Osteocyte (in vitro differentiated cells): Measurements from ENCODE around the gene ETV5. TPM values are rescaled to one million over a fixed set of nuclear protein-coding genes. Genes with fewer than 3 reads are reported as not detected.
A peak's percentile ranks its signal among the peaks of the same experiment; 100 is the strongest.

Experiments used
- DNase-seq: peaks from one replicate; pipeline ENCODE4 v3.0.0; 2021; ENCODE audit warnings: mixed read lengths; ENCODE audit not compliant: unreplicated experiment; ENCODE audit errors: extremely low spot score
- H3K27ac Mint-ChIP-seq: one replicate; pipeline ENCODE4 v1.8.0; 2021; ENCODE audit warnings: mild to moderate bottlenecking, mixed read lengths; ENCODE audit not compliant: unreplicated experiment
- H3K27me3 Mint-ChIP-seq: one replicate; pipeline ENCODE4 v1.8.0; 2021; ENCODE audit warnings: mixed read lengths; ENCODE audit not compliant: unreplicated experiment
- H3K36me3 Mint-ChIP-seq: one replicate; pipeline ENCODE4 v1.8.0; 2021; ENCODE audit warnings: mixed read lengths; ENCODE audit not compliant: unreplicated experiment
- H3K4me1 Mint-ChIP-seq: one replicate; pipeline ENCODE4 v1.8.0; 2021; ENCODE audit warnings: mixed read lengths; ENCODE audit not compliant: unreplicated experiment
- H3K4me3 Mint-ChIP-seq: one replicate; pipeline ENCODE4 v1.8.0; 2021; ENCODE audit warnings: mild to moderate bottlenecking, moderate library complexity, mixed read lengths; ENCODE audit not compliant: unreplicated experiment
- H3K9me3 Mint-ChIP-seq: one replicate; pipeline ENCODE4 v1.8.0; 2021; ENCODE audit warnings: mixed read lengths; ENCODE audit not compliant: unreplicated experiment
- total RNA-seq: library from RNA; stranded (reverse); gene quantifications from 2 replicates; pipeline ENCODE4 v1.2.1, GENCODE V29; 2021
- TF ChIP-seq, protein P1 (sequence below): fragments of 200-600 bp; sonication (generic); IDR thresholded peaks from 2 replicates; pipeline ENCODE4 v1.5.0; 2021; ENCODE audit warnings: antibody characterized with exemption, mild to moderate bottlenecking, moderate library complexity

The ETV5 gene
- total RNA-seq, 1 donor from 2014 or later: 63.6 TPM

DNA sequence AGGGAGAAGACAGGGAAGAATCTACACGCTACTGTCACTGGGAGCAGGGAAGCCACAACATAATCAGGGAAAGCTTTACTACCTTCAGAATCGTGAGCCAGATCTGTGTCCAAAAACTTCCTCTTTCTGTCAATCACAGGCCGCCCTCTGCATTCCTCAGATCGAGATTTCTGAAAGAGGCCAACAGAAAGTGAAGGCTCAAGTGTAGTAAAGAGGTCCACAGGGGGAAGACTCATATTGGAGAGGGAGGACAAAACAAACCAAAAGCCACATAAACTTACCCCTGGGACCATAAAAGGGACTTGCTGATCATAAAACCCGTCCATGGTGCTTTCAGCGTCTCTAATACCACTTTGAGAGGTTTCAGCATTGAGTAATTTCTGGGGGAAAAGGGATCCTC, 3.3 kb downstream of the ETV5 start:
- H3K27ac Mint-ChIP-seq: peak overlapping the region; percentile 52
- H3K36me3 Mint-ChIP-seq: peaks cover 8% of the 10 kb centered on the region
- no peaks in the 10 kb centered on the region for H3K9me3 Mint-ChIP-seq
- TF ChIP-seq, protein P1, sequence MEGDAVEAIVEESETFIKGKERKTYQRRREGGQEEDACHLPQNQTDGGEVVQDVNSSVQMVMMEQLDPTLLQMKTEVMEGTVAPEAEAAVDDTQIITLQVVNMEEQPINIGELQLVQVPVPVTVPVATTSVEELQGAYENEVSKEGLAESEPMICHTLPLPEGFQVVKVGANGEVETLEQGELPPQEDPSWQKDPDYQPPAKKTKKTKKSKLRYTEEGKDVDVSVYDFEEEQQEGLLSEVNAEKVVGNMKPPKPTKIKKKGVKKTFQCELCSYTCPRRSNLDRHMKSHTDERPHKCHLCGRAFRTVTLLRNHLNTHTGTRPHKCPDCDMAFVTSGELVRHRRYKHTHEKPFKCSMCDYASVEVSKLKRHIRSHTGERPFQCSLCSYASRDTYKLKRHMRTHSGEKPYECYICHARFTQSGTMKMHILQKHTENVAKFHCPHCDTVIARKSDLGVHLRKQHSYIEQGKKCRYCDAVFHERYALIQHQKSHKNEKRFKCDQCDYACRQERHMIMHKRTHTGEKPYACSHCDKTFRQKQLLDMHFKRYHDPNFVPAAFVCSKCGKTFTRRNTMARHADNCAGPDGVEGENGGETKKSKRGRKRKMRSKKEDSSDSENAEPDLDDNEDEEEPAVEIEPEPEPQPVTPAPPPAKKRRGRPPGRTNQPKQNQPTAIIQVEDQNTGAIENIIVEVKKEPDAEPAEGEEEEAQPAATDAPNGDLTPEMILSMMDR: no peak
- DNase-seq: no peak
- no peaks in the 10 kb centered on the region for H3K27me3 Mint-ChIP-seq
- H3K4me3 Mint-ChIP-seq: peak overlapping the region; percentile 19
- peaks cover 50% of the 10 kb centered on the region for H3K4me1 Mint-ChIP-seq

DNA sequence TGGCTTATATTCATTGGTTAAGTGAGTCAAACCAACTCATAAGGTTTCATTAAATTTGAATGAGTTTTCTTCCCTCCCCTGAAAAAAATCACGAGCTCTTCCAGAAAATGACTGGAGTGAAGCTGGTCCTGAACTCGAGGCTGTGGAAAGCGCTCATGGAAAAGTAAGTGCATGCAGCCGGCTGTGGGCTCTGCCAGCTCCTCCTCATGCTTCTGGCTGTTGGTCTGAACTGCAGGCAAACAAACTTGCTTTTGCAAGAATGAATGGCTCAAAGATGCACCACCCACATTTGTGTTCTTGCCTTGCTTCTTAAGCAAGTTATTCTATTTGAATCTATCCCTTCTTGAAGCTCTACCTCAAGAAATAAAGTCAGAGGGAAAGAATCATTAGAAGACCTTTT, 6.2 kb downstream of the ETV5 start:
- peaks cover 66% of the 10 kb centered on the region for H3K4me1 Mint-ChIP-seq
- peak overlapping the region; percentile 25 for H3K27ac Mint-ChIP-seq
- peaks cover 8% of the 10 kb centered on the region for H3K36me3 Mint-ChIP-seq
- TF ChIP-seq, protein P1: no peak
- no peaks in the 10 kb centered on the region for H3K27me3 Mint-ChIP-seq
- H3K9me3 Mint-ChIP-seq: no peaks in the 10 kb centered on the region
- no peak for DNase-seq
- no peak overlapping the region for H3K4me3 Mint-ChIP-seq

DNA sequence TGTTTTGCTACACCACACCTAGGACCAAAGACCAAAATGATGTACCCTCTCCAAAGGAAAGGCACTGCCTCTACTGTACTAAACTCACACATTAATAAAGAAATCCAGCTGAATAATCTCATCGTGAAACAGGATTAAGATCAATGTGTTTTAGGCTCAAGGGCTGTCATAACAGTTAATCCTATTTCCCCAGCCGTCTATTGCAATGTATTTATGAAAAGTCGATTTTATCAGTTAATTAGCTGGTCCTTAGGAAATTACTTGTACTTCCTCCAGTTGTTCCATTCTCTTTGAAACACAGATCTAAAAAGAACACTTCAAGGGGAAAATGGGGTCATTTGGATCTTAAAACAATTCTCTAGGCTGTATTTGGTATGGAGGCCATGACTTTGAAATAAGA, 8.5 kb downstream of the ETV5 start:
- H3K9me3 Mint-ChIP-seq: no peaks in the 10 kb centered on the region
- no peaks in the 10 kb centered on the region for H3K27me3 Mint-ChIP-seq
- peaks cover 68% of the 10 kb centered on the region for H3K4me1 Mint-ChIP-seq
- DNase-seq: no peak
- no peak overlapping the region for H3K4me3 Mint-ChIP-seq
- TF ChIP-seq, protein P1: no peak
- peak overlapping the region; percentile 87 for H3K27ac Mint-ChIP-seq
- peaks cover 10% of the 10 kb centered on the region for H3K36me3 Mint-ChIP-seq

- H3K36me3 Mint-ChIP-seq: peaks cover 21% of the 10 kb centered on the region
- TF ChIP-seq, protein P1: no peak
- peak overlapping the region; percentile 50 for H3K4me3 Mint-ChIP-seq
- peak; percentile 89 for DNase-seq
- no peaks in the 10 kb centered on the region for H3K27me3 Mint-ChIP-seq
- H3K4me1 Mint-ChIP-seq: peaks cover 61% of the 10 kb centered on the region
- peak overlapping the region; percentile 87 for H3K27ac Mint-ChIP-seq
- H3K9me3 Mint-ChIP-seq: no peaks in the 10 kb centered on the region
Measured at GRCh38 chr3:186099178-186099577, 9.7 kb downstream of the ETV5 start.

GRCh38 chr3:186098740-186099139, 10.1 kb downstream of the ETV5 start:
- H3K9me3 Mint-ChIP-seq: no peaks in the 10 kb centered on the region
- H3K36me3 Mint-ChIP-seq: peaks cover 26% of the 10 kb centered on the region
- H3K4me1 Mint-ChIP-seq: peaks cover 56% of the 10 kb centered on the region
- TF ChIP-seq, protein P1: no peak
- DNase-seq: no peak
- H3K27ac Mint-ChIP-seq: peak overlapping the region; percentile 87
- no peaks in the 10 kb centered on the region for H3K27me3 Mint-ChIP-seq
- H3K4me3 Mint-ChIP-seq: peak overlapping the region; percentile 61
